ENCODE measurements around the gene MST1. TPM values are rescaled to one million over a fixed set of nuclear protein-coding genes. Genes with fewer than 3 reads are reported as not detected.

MST1 gene
- total RNA-seq, 1 donor from 2014 or later: 7.5 TPM

DNA sequence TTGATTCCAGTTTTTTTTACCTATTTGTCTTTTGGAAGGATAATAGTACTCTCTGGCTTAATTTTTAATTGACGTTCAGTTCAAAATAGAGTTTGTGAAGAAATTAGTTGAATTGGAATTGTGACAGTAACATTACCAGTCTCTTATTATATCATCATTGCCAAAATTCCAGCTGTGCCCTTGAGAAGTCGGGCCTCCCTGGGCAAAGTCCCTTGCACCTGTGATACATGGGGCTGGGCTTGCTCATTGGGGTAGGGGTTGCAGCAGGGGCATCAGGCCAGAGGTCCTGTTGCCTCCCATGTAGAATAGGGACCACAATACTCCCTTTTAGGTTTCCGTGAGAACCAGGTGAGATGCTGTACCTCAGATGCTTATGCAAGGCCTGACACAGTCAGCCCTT is 43.0 kb downstream of the MST1 start:
- no peak for DNase-seq
- Mint-ChIP-seq H3K36me3 (ENCODE audit: low read depth) (no peaks in the 10 kb centered on the region), H3K4me1 (no peaks in the 10 kb centered on the region), H3K9me3 (no peaks in the 10 kb centered on the region), H3K27ac (no peak overlapping the region), H3K27me3 (no peaks in the 10 kb centered on the region), H3K4me3 (no peak overlapping the region)
- intact Hi-C loops (cut with micrococcal nuclease): no loop called here

GRCh38 chr3:49644684-49645083 is 44.6 kb downstream of the MST1 start:
- intact Hi-C loops (cut with micrococcal nuclease): no loop called here
- no peak for DNase-seq
- no peaks in the 10 kb centered on the region for H3K4me1 Mint-ChIP-seq
- no peaks in the 10 kb centered on the region for H3K27me3 Mint-ChIP-seq
- H3K4me3 Mint-ChIP-seq: no peak overlapping the region
- no peaks in the 10 kb centered on the region for H3K36me3 Mint-ChIP-seq (ENCODE audit: low read depth)
- no peak overlapping the region for H3K27ac Mint-ChIP-seq
- H3K9me3 Mint-ChIP-seq: no peaks in the 10 kb centered on the region

DNA sequence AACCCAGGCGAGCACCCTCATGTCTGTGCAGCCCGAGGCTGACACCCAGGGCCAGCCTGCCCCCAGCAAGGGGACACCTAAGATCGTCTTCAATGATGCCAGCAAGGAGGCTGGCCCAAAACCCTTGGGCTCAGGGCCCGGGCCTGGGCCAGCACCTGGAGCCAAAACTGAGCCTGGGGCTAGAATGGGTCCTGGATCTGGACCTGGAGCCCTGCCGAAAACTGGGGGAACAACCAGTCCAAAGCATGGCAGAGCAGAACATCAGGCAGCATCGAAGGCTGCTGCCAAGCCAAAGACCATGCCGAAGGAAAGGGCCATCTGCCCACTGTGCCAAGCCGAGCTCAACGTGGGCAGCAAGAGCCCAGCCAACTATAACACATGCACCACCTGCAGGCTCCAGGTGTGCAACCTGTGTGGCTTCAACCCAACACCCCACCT is 46.5 kb downstream of the MST1 start:
- Mint-ChIP-seq H3K27me3 (no peaks in the 10 kb centered on the region), H3K36me3 (ENCODE audit: low read depth) (no peaks in the 10 kb centered on the region), H3K4me1 (no peaks in the 10 kb centered on the region), H3K9me3 (no peaks in the 10 kb centered on the region), H3K4me3 (no peak overlapping the region), H3K27ac (no peak overlapping the region)
- intact Hi-C loops (cut with micrococcal nuclease): no loop called here
- DNase-seq: no peak

GRCh38 chr3:49641921-49642707 is 47.2 kb downstream of the MST1 start:
- no peaks in the 10 kb centered on the region for H3K27me3 Mint-ChIP-seq
- no peak for DNase-seq
- H3K4me1 Mint-ChIP-seq: peaks cover under 1% of the 10 kb centered on the region
- no peak overlapping the region for H3K4me3 Mint-ChIP-seq
- H3K9me3 Mint-ChIP-seq: no peaks in the 10 kb centered on the region
- intact Hi-C loops (cut with micrococcal nuclease): no loop called here
- no peak overlapping the region for H3K27ac Mint-ChIP-seq
- no peaks in the 10 kb centered on the region for H3K36me3 Mint-ChIP-seq (ENCODE audit: low read depth)

DNA sequence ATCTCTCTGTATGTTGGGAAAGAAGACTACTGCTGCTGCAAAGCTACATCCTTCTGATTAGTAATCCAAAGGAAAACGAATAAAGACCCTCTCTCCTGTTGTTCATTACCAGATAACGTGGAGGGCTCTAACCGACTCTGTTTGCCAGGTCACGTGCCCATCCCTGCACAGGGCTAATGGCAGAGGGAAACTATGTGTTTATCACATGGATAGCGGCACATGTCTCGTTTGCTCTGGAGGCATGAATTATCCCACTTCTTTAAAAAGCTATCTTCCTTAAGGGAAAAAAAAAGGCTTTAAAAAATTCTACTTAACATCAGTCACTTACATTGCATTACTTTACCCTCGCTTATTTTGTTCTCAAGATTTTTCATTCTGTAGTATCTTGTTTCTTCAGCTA is 48.0 kb downstream of the MST1 start:
- H3K36me3 Mint-ChIP-seq (ENCODE audit: low read depth): no peaks in the 10 kb centered on the region

DNA sequence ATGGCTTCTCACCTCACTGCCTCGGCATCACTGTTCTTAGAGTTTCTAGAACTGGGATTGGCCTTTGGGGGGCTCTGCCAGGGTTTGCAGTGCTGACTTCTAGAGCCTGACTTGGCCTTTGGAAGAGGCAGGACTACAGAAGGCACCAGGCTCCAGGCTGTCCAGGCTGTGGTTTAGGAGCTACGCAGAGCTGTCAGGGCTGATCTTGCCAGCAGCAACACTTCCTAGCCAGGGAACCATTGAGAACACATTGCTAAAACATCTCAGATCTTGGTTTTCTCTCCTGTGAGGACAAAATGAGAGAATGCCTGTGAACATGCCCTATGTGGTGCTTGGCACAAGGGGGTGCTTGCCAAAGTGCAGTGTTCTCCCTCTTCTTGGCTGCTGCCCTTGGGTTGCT is 49.7 kb downstream of the MST1 start:
- intact Hi-C loops (cut with micrococcal nuclease): no loop called here
- Mint-ChIP-seq H3K9me3 (no peaks in the 10 kb centered on the region), H3K27me3 (peaks cover 3% of the 10 kb centered on the region), H3K4me3 (no peak overlapping the region), H3K36me3 (ENCODE audit: low read depth) (no peaks in the 10 kb centered on the region), H3K27ac (no peak overlapping the region), H3K4me1 (peaks cover 3% of the 10 kb centered on the region)
- no peak for DNase-seq

More for the DNA sequence above, 48.0 kb downstream of the MST1 start:
- H3K27ac Mint-ChIP-seq: no peak overlapping the region
- H3K9me3 Mint-ChIP-seq: no peaks in the 10 kb centered on the region
- no peak overlapping the region for H3K4me3 Mint-ChIP-seq
- no peaks in the 10 kb centered on the region for H3K27me3 Mint-ChIP-seq
- peaks cover 3% of the 10 kb centered on the region for H3K4me1 Mint-ChIP-seq
- intact Hi-C loops (cut with micrococcal nuclease): no loop called here
- DNase-seq: no peak

- H3K36me3 Mint-ChIP-seq (ENCODE audit: low read depth): no peaks in the 10 kb centered on the region
- H3K27me3 Mint-ChIP-seq: peaks cover 4% of the 10 kb centered on the region
- H3K9me3 Mint-ChIP-seq: no peaks in the 10 kb centered on the region
- H3K4me1 Mint-ChIP-seq: peaks cover 3% of the 10 kb centered on the region
- no peak for DNase-seq
- intact Hi-C loops (cut with micrococcal nuclease): no loop called here
- H3K27ac Mint-ChIP-seq: no peak overlapping the region
- no peak overlapping the region for H3K4me3 Mint-ChIP-seq
These were observed 50.8 kb downstream of the MST1 start for GRCh38 chr3:49638445-49638844.

- no peak for DNase-seq
- Mint-ChIP-seq H3K4me1 (peaks cover 3% of the 10 kb centered on the region), H3K9me3 (no peaks in the 10 kb centered on the region), H3K4me3 (no peak overlapping the region), H3K27ac (no peak overlapping the region), H3K36me3 (ENCODE audit: low read depth) (no peaks in the 10 kb centered on the region), H3K27me3 (peaks cover 4% of the 10 kb centered on the region)
- intact Hi-C loops (cut with micrococcal nuclease): no loop called here
These were observed 52.2 kb downstream of the MST1 start for GRCh38 chr3:49636883-49637609.

DNA sequence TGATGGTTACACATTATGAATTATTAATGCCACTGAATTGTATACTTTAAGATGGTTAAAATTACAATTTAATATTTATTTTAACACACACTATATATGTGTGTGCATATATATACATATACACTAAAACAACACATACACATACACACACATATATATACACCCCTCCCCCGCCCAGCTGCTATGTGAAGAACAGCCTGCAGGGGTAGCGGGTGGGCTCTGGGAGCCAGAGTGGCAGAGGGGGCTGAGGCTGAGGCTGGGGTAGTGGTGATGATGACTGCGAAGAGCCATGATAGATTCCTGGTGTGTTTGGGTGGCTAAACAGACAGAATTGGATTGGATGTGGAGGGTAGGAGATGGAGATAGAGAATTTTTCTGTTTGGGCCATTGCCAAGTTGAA is 54.5 kb downstream of the MST1 start:
- intact Hi-C loops (cut with micrococcal nuclease): no loop called here
- no peak overlapping the region for H3K4me3 Mint-ChIP-seq
- peaks cover 15% of the 10 kb centered on the region for H3K27me3 Mint-ChIP-seq
- H3K36me3 Mint-ChIP-seq (ENCODE audit: low read depth): no peaks in the 10 kb centered on the region
- H3K27ac Mint-ChIP-seq: no peak overlapping the region
- no peak for DNase-seq
- H3K4me1 Mint-ChIP-seq: peaks cover 3% of the 10 kb centered on the region
- peaks cover 3% of the 10 kb centered on the region for H3K9me3 Mint-ChIP-seq

Other genes with a start within 250 kb of the MST1 start
- 21.3 and 21.9 TPM in 2 replicates for gene DAG1, start 219.2 kb downstream of the MST1 start, total RNA-seq
- gene BSN, start 135.0 kb downstream of the MST1 start, total RNA-seq: 0.09 TPM in 2 replicates
- 111 and 117 TPM in 2 replicates for gene APEH, start 15.1 kb downstream of the MST1 start, total RNA-seq
- 42.0 and 45.6 TPM in 2 replicates for gene RNF123, start 83 bp upstream of the MST1 start, total RNA-seq
- 0.21 TPM in 1 of 2 replicates, not detected in the other for gene AMIGO3, start 30.2 kb upstream of the MST1 start, total RNA-seq
- gene GMPPB, start 34.5 kb upstream of the MST1 start, total RNA-seq: 43.5 and 45.8 TPM in 2 replicates
- gene IP6K1, start 97.1 kb upstream of the MST1 start, total RNA-seq: 39.6 and 42.2 TPM in 2 replicates
- not detected in 2 replicates for gene CDHR4, start 110.4 kb upstream of the MST1 start, total RNA-seq
- gene INKA1, start 113.8 kb upstream of the MST1 start, total RNA-seq: 1.1 and 1.4 TPM in 2 replicates
- gene UBA7, start 124.5 kb upstream of the MST1 start, total RNA-seq: 91.7 and 93.6 TPM in 2 replicates
- 27.1 and 30.4 TPM in 2 replicates for gene TRAIP, start 167.1 kb upstream of the MST1 start, total RNA-seq
- gene CAMKV, start 180.4 kb upstream of the MST1 start, total RNA-seq: 1.2 and 1.6 TPM in 2 replicates
- gene MST1R, start 214.4 kb upstream of the MST1 start, total RNA-seq: 1.0 and 1.5 TPM in 2 replicates
- 15.1 and 16.3 TPM in 2 replicates for gene MON1A, start 240.3 kb upstream of the MST1 start, total RNA-seq

Data from activated CD4-positive, alpha-beta T cell treated with anti-CD3 and anti-CD28 coated beads, Interleukin-2, amount 10 ng/mL, durations not matched to agents 24 days and 14 days (primary cell).